ENCODE results near the gene PTAR1. TPM values are rescaled to one million over a fixed set of nuclear protein-coding genes. Genes with fewer than 3 reads are reported as not detected.

The PTAR1 gene
- total and polyA plus RNA-seq, 10 of the 15 experiments (the other 5 are each of a cell fraction or from before 2014, with no cell fraction given), result 4.9 to 27.6 (median 14.2) TPM

DNA sequence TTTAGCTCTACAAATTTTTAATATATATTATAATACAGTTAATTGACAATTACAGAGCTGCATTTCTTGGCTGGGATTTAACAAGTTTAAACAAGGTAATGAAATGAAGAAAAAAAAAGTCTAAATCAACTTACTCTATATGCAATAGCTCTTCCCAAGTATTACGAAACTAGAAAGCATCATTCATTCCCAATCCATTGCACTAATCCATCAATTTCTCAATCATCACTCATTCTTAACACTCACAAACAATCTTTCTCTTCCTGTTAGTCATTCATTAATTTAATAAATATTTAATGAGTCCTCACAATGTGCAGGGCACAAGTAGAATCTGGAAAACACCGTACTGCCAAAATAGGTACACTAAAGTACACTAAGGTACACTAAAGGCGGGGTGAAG lies 44.7 kb downstream of the PTAR1 start:
- Histone ChIP-seq H3K27me3 (replicated peaks in 1 of 2; ENCODE audit: control insufficient read depth in 2 of 2, insufficient read depth in 2 of 2, low read length in 1 of 2) (no peaks in the 10 kb centered on the region), H3K9ac (ENCODE audit: control insufficient read depth, insufficient read depth, low read length) (no peak overlapping the region), H3K4me2 (ENCODE audit: control insufficient read depth, insufficient read depth) (no peak overlapping the region), H3K36me3 (ENCODE audit: control insufficient read depth in 2 of 2, insufficient read depth in 2 of 2, low read length in 1 of 2) (peaks cover 1 to 10% of the 10 kb centered on the region in 2 experiments; a peak in 2 of 4 replicates), H3K4me1 (ENCODE audit: control insufficient read depth, insufficient read depth, low read length) (no peaks in the 10 kb centered on the region), H2AFZ (ENCODE audit: control insufficient read depth, low read depth, low read length) (no peak overlapping the region), H4K20me1 (ENCODE audit: control insufficient read depth, insufficient read depth) (no peaks in the 10 kb centered on the region), H3K27ac (ENCODE audit: control insufficient read depth, insufficient read depth) (no peak overlapping the region), H3K4me3 (no peak overlapping the region), H3K79me2 (ENCODE audit: control insufficient read depth, insufficient read depth, low read length) (no peaks in the 10 kb centered on the region), H3K9me3 (replicated peaks; ENCODE audit: control insufficient read depth, insufficient read depth, low read length) (no peaks in the 10 kb centered on the region)
- ATAC-seq (no peak), DNase-seq (ENCODE audit: low read depth, low spot score) (no peak), FAIRE-seq (no peak)
- TF ChIP-seq CHD4 (IDR thresholded peaks at IDR 0.05), result no peak
- no peak for TF ChIP-seq GABPA (IDR thresholded peaks at IDR 0.05; ENCODE audit: low read depth)
- TF ChIP-seq PAX8 (IDR thresholded peaks at IDR 0.05), result no peak
- TF ChIP-seq, protein P1, sequence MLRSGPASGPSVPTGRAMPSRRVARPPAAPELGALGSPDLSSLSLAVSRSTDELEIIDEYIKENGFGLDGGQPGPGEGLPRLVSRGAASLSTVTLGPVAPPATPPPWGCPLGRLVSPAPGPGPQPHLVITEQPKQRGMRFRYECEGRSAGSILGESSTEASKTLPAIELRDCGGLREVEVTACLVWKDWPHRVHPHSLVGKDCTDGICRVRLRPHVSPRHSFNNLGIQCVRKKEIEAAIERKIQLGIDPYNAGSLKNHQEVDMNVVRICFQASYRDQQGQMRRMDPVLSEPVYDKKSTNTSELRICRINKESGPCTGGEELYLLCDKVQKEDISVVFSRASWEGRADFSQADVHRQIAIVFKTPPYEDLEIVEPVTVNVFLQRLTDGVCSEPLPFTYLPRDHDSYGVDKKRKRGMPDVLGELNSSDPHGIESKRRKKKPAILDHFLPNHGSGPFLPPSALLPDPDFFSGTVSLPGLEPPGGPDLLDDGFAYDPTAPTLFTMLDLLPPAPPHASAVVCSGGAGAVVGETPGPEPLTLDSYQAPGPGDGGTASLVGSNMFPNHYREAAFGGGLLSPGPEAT (IDR thresholded peaks at IDR 0.05; ENCODE audit: low read depth), result no peak
- TF ChIP-seq, protein P2, sequence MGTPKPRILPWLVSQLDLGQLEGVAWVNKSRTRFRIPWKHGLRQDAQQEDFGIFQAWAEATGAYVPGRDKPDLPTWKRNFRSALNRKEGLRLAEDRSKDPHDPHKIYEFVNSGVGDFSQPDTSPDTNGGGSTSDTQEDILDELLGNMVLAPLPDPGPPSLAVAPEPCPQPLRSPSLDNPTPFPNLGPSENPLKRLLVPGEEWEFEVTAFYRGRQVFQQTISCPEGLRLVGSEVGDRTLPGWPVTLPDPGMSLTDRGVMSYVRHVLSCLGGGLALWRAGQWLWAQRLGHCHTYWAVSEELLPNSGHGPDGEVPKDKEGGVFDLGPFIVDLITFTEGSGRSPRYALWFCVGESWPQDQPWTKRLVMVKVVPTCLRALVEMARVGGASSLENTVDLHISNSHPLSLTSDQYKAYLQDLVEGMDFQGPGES (IDR thresholded peaks at IDR 0.05), result no peak
- no peak for TF ChIP-seq SREBF1 (IDR thresholded peaks at IDR 0.05; ENCODE audit: low read length)
- no peak for TF ChIP-seq CREM (IDR thresholded peaks at IDR 0.05; ENCODE audit: low read depth)
- TF ChIP-seq BACH1 (IDR thresholded peaks at IDR 0.05; ENCODE audit: borderline replicate concordance), result no peak
- no peak for TF ChIP-seq SMC3 (IDR thresholded peaks at IDR 0.05; ENCODE audit: borderline replicate concordance, low read length)
- TF ChIP-seq ZNF622 (IDR thresholded peaks at IDR 0.05), result no peak
- TF ChIP-seq POLR2AphosphoS5 (IDR thresholded peaks at IDR 0.05; ENCODE audit: low read length), result no peak
- TF ChIP-seq, protein P3, sequence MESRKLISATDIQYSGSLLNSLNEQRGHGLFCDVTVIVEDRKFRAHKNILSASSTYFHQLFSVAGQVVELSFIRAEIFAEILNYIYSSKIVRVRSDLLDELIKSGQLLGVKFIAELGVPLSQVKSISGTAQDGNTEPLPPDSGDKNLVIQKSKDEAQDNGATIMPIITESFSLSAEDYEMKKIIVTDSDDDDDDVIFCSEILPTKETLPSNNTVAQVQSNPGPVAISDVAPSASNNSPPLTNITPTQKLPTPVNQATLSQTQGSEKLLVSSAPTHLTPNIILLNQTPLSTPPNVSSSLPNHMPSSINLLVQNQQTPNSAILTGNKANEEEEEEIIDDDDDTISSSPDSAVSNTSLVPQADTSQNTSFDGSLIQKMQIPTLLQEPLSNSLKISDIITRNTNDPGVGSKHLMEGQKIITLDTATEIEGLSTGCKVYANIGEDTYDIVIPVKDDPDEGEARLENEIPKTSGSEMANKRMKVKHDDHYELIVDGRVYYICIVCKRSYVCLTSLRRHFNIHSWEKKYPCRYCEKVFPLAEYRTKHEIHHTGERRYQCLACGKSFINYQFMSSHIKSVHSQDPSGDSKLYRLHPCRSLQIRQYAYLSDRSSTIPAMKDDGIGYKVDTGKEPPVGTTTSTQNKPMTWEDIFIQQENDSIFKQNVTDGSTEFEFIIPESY (IDR thresholded peaks at IDR 0.05), result no peak
- no peak for TF ChIP-seq SMARCA5 (IDR thresholded peaks at IDR 0.05)
- RAD21 ChIA-PET (ENCODE audit: unreplicated experiment), result no interaction called here
- SMC1A ChIA-PET (ENCODE audit: uncharacterized antibody, unreplicated experiment), result no interaction called here
- CTCF ChIA-PET, result interaction anchor here (1.2 kb wide), 1 partner anchor 18 kb away, joined by 3 read pairs; no protein-coding TSS in a partner anchor
- intact Hi-C loops (cut with micrococcal nuclease; ENCODE audit: unreplicated experiment), result no loop called here
- in situ Hi-C loops (cut with MboI), result no loop called here
- WGBS (ENCODE audit: insufficient coverage, insufficient replicate concordance, low lambda C conversion rate, missing lambda C conversion rate), result 100% methylated on average over 3 of the region's 3 CpGs
- BruUV-seq (replicated peaks), result no TSS peak
- POLR2A ChIA-PET, result no interaction called here
